Bone marrow (tissue), 2 donors: ENCODE data around the gene SLC49A4.

Experiments used
- DNase-seq, 2 donors: peaks; one replicate each; lab custom pipeline; 2025; lab: John Stamatoyannopoulos, UW

The SLC49A4 gene

GRCh38 chr3:122785231-122785630 lies 9.6 kb upstream of the SLC49A4 start:
- no peak for DNase-seq

DNA sequence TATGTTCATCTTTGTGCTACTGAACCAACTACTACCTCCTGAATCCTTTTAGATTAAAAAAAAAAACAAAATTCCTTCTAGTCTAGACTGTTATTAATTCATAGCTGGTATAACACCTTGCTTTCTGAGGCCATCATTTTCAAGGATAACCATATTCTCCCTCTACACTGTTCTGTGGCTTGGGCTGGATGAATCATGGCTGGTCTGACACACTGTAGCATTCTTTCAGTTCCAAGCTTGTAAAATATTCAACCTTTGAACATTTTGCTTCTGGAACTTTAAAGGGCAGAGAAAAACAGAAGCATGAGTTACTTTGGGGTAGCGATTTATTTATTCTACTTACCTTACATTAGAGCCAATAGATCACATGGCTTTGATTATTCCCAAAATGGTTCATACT lies 8.8 kb upstream of the SLC49A4 start:
- DNase-seq, result no peak

DNA sequence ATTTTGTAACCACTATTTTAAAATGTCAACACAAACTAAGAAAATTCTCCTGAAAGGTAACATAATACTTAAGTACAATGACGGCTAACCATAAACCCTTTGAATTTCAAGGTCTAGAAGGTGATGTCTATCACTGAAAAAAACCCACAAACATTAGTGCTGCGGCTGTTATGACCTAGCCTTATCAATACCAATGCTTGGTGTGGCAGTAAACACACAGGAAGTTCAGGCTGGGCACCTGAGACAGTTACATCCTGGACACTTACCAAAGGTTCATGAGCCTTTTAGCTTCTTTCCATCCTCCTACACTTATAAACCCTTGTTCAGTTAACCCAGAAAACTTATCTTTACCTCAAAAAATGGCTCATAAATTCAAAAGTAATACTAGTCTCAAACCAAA lies 7.0 kb upstream of the SLC49A4 start:
- no peak for DNase-seq

DNA sequence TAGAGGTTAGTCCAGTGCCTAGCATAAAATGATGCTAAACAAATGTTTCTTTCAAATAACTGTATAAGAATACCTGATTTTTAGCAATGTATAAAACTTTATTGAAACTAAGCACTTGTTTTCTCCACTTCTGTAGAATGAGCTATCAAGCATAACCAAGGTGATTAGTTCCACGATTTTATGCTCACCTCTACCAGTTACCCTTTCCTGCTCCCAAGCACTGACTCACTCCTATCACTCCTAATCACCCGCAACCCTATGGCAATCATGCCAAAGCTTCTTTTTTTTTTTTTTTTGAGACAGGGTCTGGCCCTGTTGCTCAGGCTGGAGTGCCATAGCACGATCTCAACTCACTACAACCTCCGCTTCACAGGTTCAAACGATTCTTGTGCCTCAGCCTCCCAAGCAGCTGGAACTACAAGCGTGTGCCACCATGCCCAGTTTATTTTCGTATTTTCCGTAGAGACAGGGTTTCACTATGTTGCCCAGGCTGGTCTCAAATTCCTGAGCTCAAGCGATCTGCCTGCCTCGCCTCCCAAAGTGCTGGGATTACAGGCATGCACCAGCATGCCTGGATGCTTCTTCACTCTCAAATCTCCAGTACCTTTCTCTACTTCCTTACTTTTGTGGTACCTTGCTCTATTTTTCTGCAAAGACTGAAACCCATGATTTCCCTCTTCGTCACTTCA lies 5.1 kb upstream of the SLC49A4 start:
- no peak for DNase-seq

- no peak for DNase-seq
Observed at GRCh38 chr3:122793568-122794416, 1.1 kb upstream of the SLC49A4 start, which contains the start of gene HSPBAP1. Gene HSPBAP1, minus strand, starts transcription at chr3:122793831. Its CDS starts 151 bp downstream, at chr3:122793680.

DNA sequence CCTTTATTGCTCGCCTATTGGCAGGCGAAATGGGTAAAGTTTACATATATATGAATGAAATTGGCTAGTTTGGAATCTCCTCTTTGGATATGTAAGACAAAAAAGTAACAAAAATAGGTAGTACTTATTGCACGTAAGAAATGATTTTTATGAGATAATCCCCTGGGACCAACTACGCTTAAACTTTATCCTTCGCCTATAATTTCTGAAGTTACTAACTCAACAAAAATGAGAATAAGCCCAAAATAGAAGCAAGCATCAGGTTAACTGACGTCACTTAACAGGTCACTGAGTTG lies 438 bp upstream of the SLC49A4 start:
- no peak for DNase-seq

- no peak for DNase-seq
Observed at GRCh38 chr3:122795674-122796195, 866 bp downstream of the SLC49A4 start.

GRCh38 chr3:122797291-122797690 lies 2.4 kb downstream of the SLC49A4 start:
- DNase-seq, result no peak

- DNase-seq, result no peak
Observed at GRCh38 chr3:122799322-122799721, 4.5 kb downstream of the SLC49A4 start.

GRCh38 chr3:122800031-122800430 lies 5.2 kb downstream of the SLC49A4 start:
- no peak for DNase-seq

- no peak for DNase-seq
Observed at GRCh38 chr3:122800706-122801237, 5.9 kb downstream of the SLC49A4 start.

DNA sequence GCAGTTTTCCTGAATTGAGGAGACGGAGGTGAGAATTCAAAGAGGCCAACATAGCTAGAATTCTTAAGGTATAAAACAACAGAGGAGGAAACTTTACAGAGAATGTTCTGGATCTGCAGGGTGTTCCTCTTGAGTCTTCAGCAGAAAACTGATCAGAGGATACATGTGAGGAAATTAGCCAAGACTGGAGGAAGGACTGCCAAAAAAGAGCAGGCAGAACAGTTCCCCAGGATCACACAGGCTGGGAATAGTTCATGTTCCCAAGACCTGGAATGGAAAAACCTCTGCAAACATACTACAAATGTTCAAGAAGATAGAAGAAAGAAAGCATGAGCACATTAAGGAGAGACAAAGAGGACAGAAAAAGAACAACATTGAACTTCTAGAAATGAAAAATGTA lies 7.5 kb downstream of the SLC49A4 start:
- no peak for DNase-seq

DNA sequence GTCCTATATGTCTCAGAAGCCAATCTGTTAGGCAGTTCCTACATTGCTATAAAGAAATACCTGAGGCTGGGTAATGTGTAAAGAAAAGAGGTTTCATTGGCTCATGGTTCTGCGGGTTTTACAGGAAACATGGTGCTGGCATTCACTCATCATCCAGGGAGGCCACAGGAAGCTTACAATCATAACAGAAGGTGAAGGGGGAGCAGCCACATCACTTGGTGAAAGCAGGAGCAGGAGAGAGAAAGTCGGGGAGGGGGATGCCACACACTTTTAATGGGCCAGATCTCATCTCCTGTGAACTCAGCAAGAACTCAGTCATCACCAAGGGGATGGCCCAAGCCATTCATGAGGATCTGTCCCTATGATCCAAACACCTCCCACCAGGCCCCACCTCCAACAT lies 9.1 kb downstream of the SLC49A4 start:
- no peak for DNase-seq

DNA sequence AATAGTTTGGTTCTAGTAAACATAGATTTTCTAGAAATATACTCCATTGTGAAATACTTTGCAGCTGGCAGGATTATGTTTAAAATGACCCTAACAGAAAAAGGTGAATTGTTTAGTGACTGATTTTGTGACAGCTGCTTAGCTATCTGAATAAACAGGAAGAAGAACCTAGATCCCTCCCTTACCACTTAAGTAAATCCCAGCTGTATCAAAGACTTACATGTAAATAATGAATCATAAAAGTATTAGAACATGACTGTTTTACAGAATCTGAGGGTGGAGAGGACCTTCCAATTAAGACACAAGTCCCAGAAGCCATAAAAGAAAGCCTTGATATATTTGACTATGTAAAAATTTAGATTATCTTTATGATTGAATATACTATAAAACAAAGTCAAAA lies 15.9 kb downstream of the SLC49A4 start:
- DNase-seq, result no peak

- no peak for DNase-seq
Observed at GRCh38 chr3:122816587-122816986, 21.7 kb downstream of the SLC49A4 start.

DNA sequence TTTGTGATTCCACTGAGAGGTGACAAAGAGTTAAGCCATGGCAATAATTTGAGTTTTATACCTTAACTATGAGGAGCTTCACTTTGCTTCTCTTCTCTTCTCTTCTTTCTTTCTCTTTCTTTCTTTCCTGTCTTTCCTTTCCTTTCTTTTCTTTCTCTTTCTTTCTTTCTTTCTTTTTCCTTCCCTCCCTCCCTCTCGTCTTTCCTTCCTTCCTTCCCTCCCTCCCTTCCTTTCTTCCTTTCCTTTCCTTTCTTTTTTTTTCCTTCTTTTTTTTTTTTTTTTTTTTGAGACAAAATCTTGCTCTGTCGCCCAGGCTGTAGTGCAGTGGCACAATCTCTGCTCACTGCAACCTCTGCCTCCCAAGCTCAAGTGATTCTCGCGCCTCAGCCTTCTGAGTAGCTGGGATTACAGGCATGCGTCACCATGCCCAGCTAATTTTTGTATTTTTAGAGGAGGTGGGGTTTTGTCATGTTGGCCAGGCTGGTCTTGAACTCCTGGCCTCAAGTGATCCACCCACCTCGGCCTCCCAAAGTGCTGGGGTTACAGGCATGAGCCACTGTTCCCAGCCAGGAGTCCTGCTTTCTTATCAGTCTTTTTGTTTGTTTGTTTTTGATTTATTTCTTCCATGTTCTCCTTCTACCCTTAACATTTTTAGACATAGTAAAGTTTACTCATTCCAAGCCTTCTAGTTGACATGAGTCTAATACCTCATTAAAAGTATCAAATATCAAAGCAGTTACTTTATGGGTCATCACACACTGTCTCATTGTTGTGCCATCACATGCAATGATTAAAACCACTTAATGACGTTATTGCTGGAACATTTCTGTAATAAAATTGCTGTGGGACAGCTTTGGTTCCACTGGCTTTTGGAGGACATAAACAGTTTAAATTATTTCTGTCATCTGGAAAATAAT lies 29.9 kb downstream of the SLC49A4 start:
- DNase-seq, result no peak

GRCh38 chr3:122825460-122825859 lies 30.6 kb downstream of the SLC49A4 start:
- no peak for DNase-seq

- no peak for DNase-seq
Observed at GRCh38 chr3:122826278-122826677, 31.4 kb downstream of the SLC49A4 start.

DNA sequence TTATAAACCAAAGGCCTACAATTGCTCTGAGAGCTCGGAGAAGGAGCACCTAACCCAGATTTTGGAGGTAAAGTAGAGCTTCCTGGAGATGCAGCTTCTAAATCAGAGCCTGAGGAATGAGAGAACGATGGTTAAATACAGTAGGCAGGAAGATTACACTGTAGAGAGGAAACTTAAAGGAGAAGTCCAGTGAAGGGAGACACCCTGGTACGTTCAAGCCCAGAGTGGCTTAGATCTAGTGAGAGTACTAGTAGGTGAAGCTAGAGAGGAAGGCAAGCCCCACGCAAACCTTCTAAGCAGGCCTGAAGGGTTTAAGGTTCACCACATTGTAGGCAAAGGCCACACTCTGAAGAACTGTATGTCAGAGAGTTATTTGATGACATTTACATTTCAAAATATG lies 33.4 kb downstream of the SLC49A4 start:
- no peak for DNase-seq

GRCh38 chr3:122835590-122835989 lies 40.7 kb downstream of the SLC49A4 start:
- no peak for DNase-seq

GRCh38 chr3:122843604-122844003 lies 48.7 kb downstream of the SLC49A4 start:
- no peak for DNase-seq

DNA sequence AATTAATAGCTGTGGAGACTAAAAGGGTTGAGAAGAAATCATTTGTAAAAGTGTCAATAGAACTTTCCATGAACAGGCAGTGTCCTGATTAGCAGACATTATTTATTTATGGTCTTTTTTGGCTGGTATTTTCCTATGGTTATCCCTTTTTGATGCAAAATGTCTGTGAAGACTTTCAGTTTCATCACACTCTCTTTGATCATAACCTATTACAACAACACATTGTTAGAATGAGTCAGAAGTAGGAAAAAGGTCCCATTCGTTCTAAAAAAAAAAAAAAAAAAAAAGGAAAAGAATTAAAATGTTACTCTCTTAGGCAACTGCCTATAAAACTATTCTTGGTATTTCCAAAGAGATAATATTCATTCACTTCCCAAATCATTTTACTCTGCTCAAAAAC lies 62.1 kb downstream of the SLC49A4 start:
- no peak for DNase-seq
